HG02884 (cell line): ENCODE data around the gene GNPDA1.

Source experiments
- ATAC-seq: cut with Tn5 transposase; IDR thresholded peaks from one replicate; pipeline ENCODE4 v1.9.1; 2021; ENCODE audit warnings: mild to moderate bottlenecking, moderate library complexity; ENCODE audit not compliant: unreplicated experiment

The GNPDA1 gene

GRCh38 chr5:141995656-141996055 lies 17.2 kb downstream of the GNPDA1 start:
- ATAC-seq: no peak

- no peak for ATAC-seq
Measured at GRCh38 chr5:141994511-141995136, 18.2 kb downstream of the GNPDA1 start.

DNA sequence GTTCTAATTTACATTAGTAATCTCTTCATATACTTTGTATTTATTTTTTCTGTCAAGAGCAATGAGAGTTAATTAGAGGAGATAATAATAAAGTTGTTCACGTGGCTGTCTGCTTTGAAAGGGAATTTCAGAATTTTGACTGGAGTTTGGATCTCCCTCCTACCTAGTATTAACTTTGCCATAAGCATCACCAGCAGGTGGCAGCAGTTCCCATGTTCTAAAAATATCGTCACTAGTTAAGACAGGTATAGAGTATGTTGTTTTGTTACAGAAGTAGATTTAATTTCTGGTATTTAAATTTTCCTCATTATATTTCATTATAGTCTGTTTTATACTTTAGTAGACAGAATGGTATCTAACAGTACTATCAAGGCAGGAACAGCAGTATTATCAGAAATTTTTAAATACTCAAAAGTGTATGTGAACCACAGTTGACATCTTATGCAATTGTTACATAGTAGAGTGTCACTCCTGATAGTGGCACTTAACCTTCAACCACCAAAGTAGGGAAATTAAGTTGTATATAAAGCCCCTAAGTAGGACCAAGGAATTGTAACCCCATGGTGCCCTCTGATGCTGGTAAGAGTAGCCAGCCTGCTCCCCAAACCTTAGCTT lies 20.4 kb downstream of the GNPDA1 start:
- no peak for ATAC-seq

- no peak for ATAC-seq
Measured at GRCh38 chr5:141989720-141990119, 23.1 kb downstream of the GNPDA1 start.

DNA sequence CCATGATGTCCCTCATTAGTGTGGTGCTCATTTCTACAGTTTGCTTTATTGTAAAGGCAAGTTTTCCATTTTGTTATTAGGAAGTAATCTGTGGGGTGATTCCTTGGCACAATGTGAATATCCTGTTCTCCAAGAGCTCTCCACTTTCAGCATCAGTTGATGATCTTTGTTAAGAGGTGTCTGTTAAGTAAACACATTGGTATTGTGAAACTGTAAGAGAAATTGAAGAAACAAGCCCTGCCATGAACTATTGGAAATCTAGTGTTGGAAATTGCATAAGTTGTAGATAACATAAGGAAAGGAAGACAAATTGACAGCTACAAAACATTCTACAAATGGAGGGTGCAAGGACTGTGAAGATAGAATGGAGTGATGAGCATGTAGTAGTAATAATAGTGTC lies 26.8 kb downstream of the GNPDA1 start:
- ATAC-seq: no peak

- no peak for ATAC-seq
Measured at GRCh38 chr5:141982626-141983025, 30.2 kb downstream of the GNPDA1 start.

DNA sequence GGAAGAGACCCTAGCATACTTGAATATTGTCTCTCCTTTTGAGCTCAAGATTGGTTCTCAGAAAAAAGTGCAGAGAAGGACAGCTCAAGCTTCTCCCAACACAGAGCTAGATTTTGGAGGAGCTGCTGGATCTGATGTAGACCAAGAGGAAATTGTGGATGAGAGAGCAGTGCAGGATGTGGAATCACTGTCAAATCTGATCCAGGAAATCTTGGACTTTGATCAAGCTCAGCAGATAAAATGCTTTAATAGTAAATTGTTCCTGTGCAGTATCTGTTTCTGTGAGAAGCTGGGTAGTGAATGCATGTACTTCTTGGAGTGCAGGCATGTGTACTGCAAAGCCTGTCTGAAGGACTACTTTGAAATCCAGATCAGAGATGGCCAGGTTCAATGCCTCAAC lies 34.4 kb downstream of the GNPDA1 start:
- no peak for ATAC-seq

- no peak for ATAC-seq
Measured at GRCh38 chr5:141976176-141976575, 36.7 kb downstream of the GNPDA1 start.

- no peak for ATAC-seq
Measured at GRCh38 chr5:141973871-141974595, 38.8 kb downstream of the GNPDA1 start.

DNA sequence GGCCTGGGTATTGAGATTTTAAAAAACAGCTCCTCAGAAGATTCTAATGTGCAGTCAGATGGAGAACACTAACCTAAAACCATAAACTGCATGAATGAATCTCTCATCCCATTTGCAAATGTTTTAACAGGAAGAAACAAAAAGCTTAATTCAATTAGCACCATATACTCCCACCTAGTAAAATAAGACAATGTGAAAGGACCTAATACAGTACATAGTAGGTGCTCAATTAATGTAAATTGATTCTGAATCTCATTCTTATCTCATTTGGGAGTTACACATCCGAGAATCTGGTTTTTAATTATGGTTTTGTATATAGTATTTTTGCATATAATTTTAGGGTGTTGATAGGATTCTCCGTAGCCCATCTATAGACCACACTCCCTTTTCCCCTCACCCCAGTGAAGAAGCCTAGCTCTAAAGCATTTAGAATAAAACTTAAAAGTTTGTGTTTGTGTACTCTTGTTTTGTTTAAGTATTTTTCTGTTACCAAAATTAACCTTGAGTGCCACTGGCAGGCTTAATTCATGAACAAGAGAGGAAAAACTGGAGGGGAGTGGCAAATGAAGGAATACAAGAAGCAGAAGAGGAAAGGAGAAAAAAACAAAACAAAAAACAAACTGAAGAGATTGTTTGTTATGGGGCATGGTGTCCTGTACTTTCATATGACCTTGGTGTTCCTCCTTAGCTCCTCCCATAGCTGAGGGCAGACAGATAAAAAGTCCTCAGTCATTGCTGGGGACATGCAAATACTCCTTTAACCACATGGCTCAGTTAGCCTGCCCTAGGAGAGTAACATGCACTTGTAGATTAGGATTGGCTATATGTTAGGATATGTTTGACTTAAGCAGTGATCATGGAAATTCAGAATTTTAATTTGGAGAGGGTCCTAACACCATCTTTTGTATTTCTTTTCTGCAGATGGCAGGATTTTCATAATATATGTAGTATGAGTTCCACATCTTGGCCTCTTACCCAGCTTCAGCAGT lies 42.8 kb downstream of the GNPDA1 start:
- ATAC-seq: peak; percentile 56

GRCh38 chr5:141968914-141969608 lies 43.8 kb downstream of the GNPDA1 start, which contains the start of gene RNF14:
RNF14 (plus strand) TSS chr5:141969105; CDS start chr5:141973589, 4,484 bp downstream.
- peak; percentile 84 for ATAC-seq

DNA sequence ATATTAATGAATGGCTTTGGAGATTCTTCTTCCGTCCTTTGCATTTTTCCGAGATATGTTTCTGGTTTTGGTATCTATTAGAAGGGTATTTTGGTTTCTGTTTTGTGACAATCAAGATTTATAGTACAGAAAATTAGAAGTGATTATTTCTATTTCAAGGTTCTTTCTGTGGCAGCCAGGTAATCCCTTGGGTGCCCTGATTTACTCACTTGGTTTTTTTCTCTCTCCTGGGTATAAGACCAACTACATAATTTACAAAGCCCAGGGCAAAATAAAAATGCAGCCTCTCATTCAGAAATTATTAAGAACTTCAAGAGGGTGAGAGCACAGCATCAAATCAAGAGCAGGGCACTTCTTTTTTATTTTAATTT lies 45.9 kb downstream of the GNPDA1 start:
- ATAC-seq: no peak

DNA sequence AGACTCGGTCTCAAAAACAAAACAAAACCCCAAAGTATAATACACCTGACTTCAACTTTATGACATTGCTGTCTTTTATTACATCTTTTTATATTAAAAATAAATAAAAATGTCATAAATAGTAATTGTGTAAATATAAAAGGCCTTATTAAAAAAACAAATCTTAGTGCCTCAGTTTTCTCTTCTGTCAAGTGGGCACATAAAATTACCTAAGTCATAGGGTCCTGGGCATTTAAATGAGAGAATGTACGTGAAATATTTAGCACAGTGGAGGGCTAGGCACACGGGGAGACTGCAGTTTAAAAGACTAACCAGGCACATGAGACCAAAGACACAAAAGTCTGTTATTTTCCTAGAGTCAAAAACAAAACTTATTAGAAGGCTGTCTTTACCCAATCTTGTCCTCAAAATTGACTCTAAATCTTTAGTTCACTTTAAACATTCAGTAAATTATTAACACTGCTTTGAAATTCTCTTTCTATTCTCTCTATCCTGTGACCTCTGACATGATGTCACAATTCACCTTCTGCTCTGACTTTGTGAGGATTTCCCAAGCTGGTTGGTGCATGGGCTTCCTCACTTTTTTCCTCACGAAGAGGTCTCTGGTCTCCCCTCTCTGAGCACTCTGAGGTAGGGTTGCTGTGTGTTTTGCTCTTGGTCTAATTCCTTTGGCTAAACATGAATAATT lies 46.4 kb downstream of the GNPDA1 start:
- ATAC-seq: no peak

DNA sequence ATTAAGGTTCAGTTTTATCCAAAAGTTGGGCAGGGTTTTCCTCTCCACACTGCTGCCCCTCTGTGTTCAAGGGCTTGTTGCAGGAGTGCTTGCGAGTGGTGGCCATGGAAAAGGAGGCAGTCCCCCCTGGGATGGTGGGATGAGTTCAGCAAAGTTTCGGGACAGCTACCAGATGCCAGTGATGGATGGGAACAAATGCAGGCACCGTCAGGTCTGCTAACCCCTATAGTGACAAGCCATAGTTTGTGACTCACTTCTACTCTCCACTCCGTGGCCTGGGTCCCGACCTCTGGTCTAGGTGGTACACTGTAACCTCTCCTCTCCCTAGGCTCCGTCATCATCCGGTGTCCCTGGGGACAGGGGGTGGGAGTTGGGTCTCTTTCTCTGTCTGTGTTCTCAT lies 47.8 kb downstream of the GNPDA1 start:
- ATAC-seq: no peak

GRCh38 chr5:141963701-141964100 lies 49.1 kb downstream of the GNPDA1 start:
- no peak for ATAC-seq

GRCh38 chr5:141961466-141961865 lies 51.4 kb downstream of the GNPDA1 start:
- no peak for ATAC-seq

- peak; percentile 97 for ATAC-seq
Measured at GRCh38 chr5:141960449-141961323, 52.1 kb downstream of the GNPDA1 start.

DNA sequence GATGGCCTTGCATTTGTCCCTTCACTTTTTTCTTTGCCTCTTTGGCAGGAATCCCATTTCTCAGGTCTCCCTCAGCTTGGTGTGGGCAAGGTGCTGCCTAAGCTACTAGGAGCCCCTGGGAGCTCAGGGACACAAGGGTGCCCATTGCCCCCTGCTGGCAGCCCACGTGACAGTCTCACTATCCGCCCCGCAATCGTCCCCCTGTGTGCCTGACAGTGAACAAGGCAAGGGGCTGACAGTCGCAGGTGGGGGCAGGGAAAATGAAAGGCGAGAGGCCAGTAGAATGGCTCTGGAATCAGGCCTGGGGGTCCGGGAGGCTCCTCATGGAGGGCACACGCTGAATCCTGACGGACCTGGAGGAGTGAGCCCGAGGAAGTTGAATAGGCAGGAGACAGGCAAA lies 52.8 kb downstream of the GNPDA1 start:
- ATAC-seq: no peak
